ENCODE measurements around the gene B3GNT7.

B3GNT7 gene

GRCh38 chr2:231359948-231360347 lies 35.6 kb upstream of the B3GNT7 start:
- Histone ChIP-seq H3K36me3 (ENCODE audit: insufficient read depth, low read length) (no peaks in the 10 kb centered on the region), H3K27ac (ENCODE audit: low read depth, low read length, poor library complexity, severe bottlenecking) (no peak overlapping the region), H2AFZ (ENCODE audit: low read length) (no peak overlapping the region), H3K9me3 (ENCODE audit: low read length) (no peaks in the 10 kb centered on the region), H3K9me2 (ENCODE audit: low read depth, low read length) (no peaks in the 10 kb centered on the region), H3K79me2 (ENCODE audit: insufficient read depth, low read length) (no peaks in the 10 kb centered on the region), H3K4me1 (ENCODE audit: insufficient read depth, low read length, severe bottlenecking) (peaks cover 17% of the 10 kb centered on the region), H3K9ac (ENCODE audit: low read length) (no peak overlapping the region), H3K4me2 (ENCODE audit: low read length) (no peak overlapping the region), H3K27me3 (ENCODE audit: insufficient read depth, low read length) (peaks cover 5% of the 10 kb centered on the region; the same call in 1 of the 2 replicates), H3F3A (ENCODE audit: insufficient read depth, low read length) (no peaks in the 10 kb centered on the region), H3K4me3 (ENCODE audit: low read depth, low read length, poor library complexity, severe bottlenecking) (no peak overlapping the region), H4K20me1 (ENCODE audit: insufficient read depth, low read length) (no peaks in the 10 kb centered on the region)
- TF ChIP-seq EZH2 (IDR thresholded peaks at IDR 0.05; ENCODE audit: borderline replicate concordance, low read length) (no peak), CTCF (IDR thresholded peaks at IDR 0.05; ENCODE audit: low read length) (no peak)

DNA sequence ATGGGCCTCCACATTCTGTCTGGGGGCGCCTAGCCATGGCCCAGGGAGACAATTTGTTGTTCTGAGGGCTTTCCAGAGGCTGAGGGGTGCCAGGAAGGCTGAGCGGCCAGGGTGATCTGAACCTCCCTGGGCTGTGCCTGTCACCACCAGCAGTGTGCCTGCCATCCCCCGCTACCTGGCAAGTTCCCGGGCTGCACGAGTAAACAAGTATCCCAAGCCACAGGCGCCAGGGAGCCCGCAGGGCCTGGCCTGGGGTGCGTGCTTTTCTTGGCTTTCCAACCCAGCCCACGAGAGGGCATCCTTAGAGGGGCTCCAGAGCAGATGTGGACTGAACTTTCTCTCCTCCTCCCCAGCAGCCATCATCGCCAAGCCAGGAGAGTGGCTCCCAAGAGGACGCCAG lies 35.1 kb upstream of the B3GNT7 start:
- no peak overlapping the region for H3K27ac ChIP-seq (ENCODE audit: low read depth, low read length, poor library complexity, severe bottlenecking)
- H3K4me2 ChIP-seq (ENCODE audit: low read length) = no peak overlapping the region
- H3K4me3 ChIP-seq (ENCODE audit: low read depth, low read length, poor library complexity, severe bottlenecking) = no peak overlapping the region
- peak; percentile 12; the same call in 1 of the 2 replicates for TF ChIP-seq CTCF (IDR thresholded peaks at IDR 0.05; ENCODE audit: low read length)
- no peak for TF ChIP-seq EZH2 (IDR thresholded peaks at IDR 0.05; ENCODE audit: borderline replicate concordance, low read length)
- H3K36me3 ChIP-seq (ENCODE audit: insufficient read depth, low read length) = no peaks in the 10 kb centered on the region
- peaks cover 19% of the 10 kb centered on the region for H3K4me1 ChIP-seq (ENCODE audit: insufficient read depth, low read length, severe bottlenecking)
- no peak overlapping the region for H3K9ac ChIP-seq (ENCODE audit: low read length)
- H3K9me3 ChIP-seq (ENCODE audit: low read length) = no peaks in the 10 kb centered on the region
- H2AFZ ChIP-seq (ENCODE audit: low read length) = no peak overlapping the region
- H3K27me3 ChIP-seq (ENCODE audit: insufficient read depth, low read length) = peaks cover under 1% of the 10 kb centered on the region; the same call in 1 of the 2 replicates
- no peaks in the 10 kb centered on the region for H3F3A ChIP-seq (ENCODE audit: insufficient read depth, low read length)
- H4K20me1 ChIP-seq (ENCODE audit: insufficient read depth, low read length) = no peaks in the 10 kb centered on the region
- H3K79me2 ChIP-seq (ENCODE audit: insufficient read depth, low read length) = no peaks in the 10 kb centered on the region
- no peaks in the 10 kb centered on the region for H3K9me2 ChIP-seq (ENCODE audit: low read depth, low read length)

DNA sequence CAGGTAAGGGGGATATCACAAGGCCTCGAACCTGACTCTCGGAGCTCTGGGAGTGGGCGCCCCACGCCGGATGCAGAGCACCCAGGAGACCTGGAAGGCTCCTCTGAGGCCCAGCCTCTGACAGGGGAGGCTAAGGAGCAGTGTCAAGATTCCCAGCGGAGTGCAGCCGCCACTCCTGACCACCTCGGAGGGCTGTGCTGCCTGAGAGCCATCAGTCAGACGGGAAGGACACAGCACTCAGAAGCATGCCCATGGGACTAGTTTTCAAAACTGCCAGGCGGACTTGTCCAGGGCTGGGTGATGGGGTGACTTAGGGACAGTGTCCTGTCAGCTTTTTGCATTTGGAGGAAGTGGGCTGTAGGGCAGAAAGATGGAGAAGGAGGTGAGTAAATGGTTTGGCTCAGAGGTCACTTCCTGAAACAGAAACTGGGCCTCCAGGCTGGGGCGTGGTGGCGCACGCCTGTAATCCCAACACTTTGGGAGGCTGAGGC lies 34.6 kb upstream of the B3GNT7 start:
- no peak overlapping the region for H2AFZ ChIP-seq (ENCODE audit: low read length)
- H3K9me3 ChIP-seq (ENCODE audit: low read length) = no peaks in the 10 kb centered on the region
- no peak overlapping the region for H3K27ac ChIP-seq (ENCODE audit: low read depth, low read length, poor library complexity, severe bottlenecking)
- H3K79me2 ChIP-seq (ENCODE audit: insufficient read depth, low read length) = no peaks in the 10 kb centered on the region
- no peaks in the 10 kb centered on the region for H3F3A ChIP-seq (ENCODE audit: insufficient read depth, low read length)
- no peaks in the 10 kb centered on the region for H3K36me3 ChIP-seq (ENCODE audit: insufficient read depth, low read length)
- peaks cover 19% of the 10 kb centered on the region for H3K4me1 ChIP-seq (ENCODE audit: insufficient read depth, low read length, severe bottlenecking)
- H3K9ac ChIP-seq (ENCODE audit: low read length) = no peak overlapping the region
- H3K4me3 ChIP-seq (ENCODE audit: low read depth, low read length, poor library complexity, severe bottlenecking) = no peak overlapping the region
- no peaks in the 10 kb centered on the region for H3K9me2 ChIP-seq (ENCODE audit: low read depth, low read length)
- H4K20me1 ChIP-seq (ENCODE audit: insufficient read depth, low read length) = no peaks in the 10 kb centered on the region
- H3K4me2 ChIP-seq (ENCODE audit: low read length) = no peak overlapping the region
- TF ChIP-seq EZH2 (IDR thresholded peaks at IDR 0.05; ENCODE audit: borderline replicate concordance, low read length) = no peak
- no peak for TF ChIP-seq CTCF (IDR thresholded peaks at IDR 0.05; ENCODE audit: low read length)
- no peaks in the 10 kb centered on the region for H3K27me3 ChIP-seq (ENCODE audit: insufficient read depth, low read length)
